CD4-positive, alpha-beta T cell treated with Interleukin-4 for 1 hour (primary cell): ENCODE data around the gene SELPLG.

Experiments used
- DNase-seq, 2 donors: peaks; one replicate each; pipeline ENCODE4 v3.0.0-alpha.2; 2020 to 2022

The SELPLG gene

GRCh38 chr12:108618079-108618952, 15.4 kb downstream of the SELPLG start:
- DNase-seq, result peak; percentile 76 to 77

GRCh38 chr12:108616941-108617858, 16.5 kb downstream of the SELPLG start:
- DNase-seq, result peak; percentile 83 to 84

GRCh38 chr12:108616359-108616758, 17.3 kb downstream of the SELPLG start:
- no peak for DNase-seq

- DNase-seq, result no peak
Measured at GRCh38 chr12:108615918-108616317, 17.8 kb downstream of the SELPLG start.

GRCh38 chr12:108614639-108615038, 19.1 kb downstream of the SELPLG start:
- no peak for DNase-seq

GRCh38 chr12:108614041-108614440, 19.7 kb downstream of the SELPLG start:
- no peak for DNase-seq

GRCh38 chr12:108613548-108613947, 20.1 kb downstream of the SELPLG start:
- DNase-seq, result no peak

GRCh38 chr12:108612788-108613282, 20.9 kb downstream of the SELPLG start:
- DNase-seq, result no peak

- DNase-seq, result peak; percentile 60 to 64
Measured at GRCh38 chr12:108611884-108612415, 21.7 kb downstream of the SELPLG start.

- no peak for DNase-seq
Measured at GRCh38 chr12:108610856-108611605, 22.7 kb downstream of the SELPLG start.

- DNase-seq, result no peak
Measured at GRCh38 chr12:108610336-108610815, 23.3 kb downstream of the SELPLG start.

GRCh38 chr12:108609537-108610335, 24.0 kb downstream of the SELPLG start:
- no peak for DNase-seq

GRCh38 chr12:108608616-108609015, 25.1 kb downstream of the SELPLG start:
- DNase-seq, result no peak

GRCh38 chr12:108607981-108608600, 25.6 kb downstream of the SELPLG start:
- no peak for DNase-seq

- DNase-seq, result no peak
Measured at GRCh38 chr12:108606492-108606891, 27.2 kb downstream of the SELPLG start.

GRCh38 chr12:108605690-108606406, 27.8 kb downstream of the SELPLG start:
- no peak for DNase-seq

- DNase-seq, result no peak
Measured at GRCh38 chr12:108605000-108605689, 28.5 kb downstream of the SELPLG start.

- DNase-seq, result no peak
Measured at GRCh38 chr12:108604208-108604941, 29.3 kb downstream of the SELPLG start.

- no peak for DNase-seq
Measured at GRCh38 chr12:108603743-108604142, 30.0 kb downstream of the SELPLG start.
